ENCODE results near the gene TNFRSF1B.

Gene TNFRSF1B

GRCh38 chr1:12191242-12192032 lies 24.6 kb downstream of the TNFRSF1B start:
- in situ Hi-C loops (cut with HindIII; ENCODE audit: low sequenced_read_pairs), result no loop called here
- TF ChIP-seq CTCF (IDR thresholded peaks at IDR 0.05; ENCODE audit: low read depth, low read length), result no peak
- no peak overlapping the region for H3K4me3 ChIP-seq (ENCODE audit: low read depth, low read length)
- no peak for DNase-seq (ENCODE audit: low read depth, low spot score)

- DNase-seq (ENCODE audit: low read depth, low spot score), result no peak
- H3K4me3 ChIP-seq (ENCODE audit: low read depth, low read length), result no peak overlapping the region
- TF ChIP-seq CTCF (IDR thresholded peaks at IDR 0.05; ENCODE audit: low read depth, low read length), result no peak
- in situ Hi-C loops (cut with HindIII; ENCODE audit: low sequenced_read_pairs), result no loop called here
Measured at GRCh38 chr1:12194666-12195216, 27.9 kb downstream of the TNFRSF1B start.

- H3K4me3 ChIP-seq (ENCODE audit: low read depth, low read length), result no peak overlapping the region
- no peak for DNase-seq (ENCODE audit: low read depth, low spot score)
- TF ChIP-seq CTCF (IDR thresholded peaks at IDR 0.05; ENCODE audit: low read depth, low read length), result no peak
- in situ Hi-C loops (cut with HindIII; ENCODE audit: low sequenced_read_pairs), result no loop called here
Measured at GRCh38 chr1:12195416-12195815, 28.6 kb downstream of the TNFRSF1B start.

- no peak for TF ChIP-seq CTCF (IDR thresholded peaks at IDR 0.05; ENCODE audit: low read depth, low read length)
- DNase-seq (ENCODE audit: low read depth, low spot score), result no peak
- in situ Hi-C loops (cut with HindIII; ENCODE audit: low sequenced_read_pairs), result no loop called here
- no peak overlapping the region for H3K4me3 ChIP-seq (ENCODE audit: low read depth, low read length)
Measured at GRCh38 chr1:12196641-12197482, 30.1 kb downstream of the TNFRSF1B start.

GRCh38 chr1:12197483-12197880 lies 30.7 kb downstream of the TNFRSF1B start:
- DNase-seq (ENCODE audit: low read depth, low spot score), result no peak
- no peak overlapping the region for H3K4me3 ChIP-seq (ENCODE audit: low read depth, low read length)
- TF ChIP-seq CTCF (IDR thresholded peaks at IDR 0.05; ENCODE audit: low read depth, low read length), result no peak
- in situ Hi-C loops (cut with HindIII; ENCODE audit: low sequenced_read_pairs), result no loop called here

- H3K4me3 ChIP-seq (ENCODE audit: low read depth, low read length), result no peak overlapping the region
- TF ChIP-seq CTCF (IDR thresholded peaks at IDR 0.05; ENCODE audit: low read depth, low read length), result no peak
- DNase-seq (ENCODE audit: low read depth, low spot score), result no peak
- in situ Hi-C loops (cut with HindIII; ENCODE audit: low sequenced_read_pairs), result no loop called here
Measured at GRCh38 chr1:12200208-12200607, 33.4 kb downstream of the TNFRSF1B start.

Data from astrocyte of the spinal cord (primary cell).